Measurements from ENCODE around the gene DDT. TPM values are rescaled to one million over a fixed set of nuclear protein-coding genes. Genes with fewer than 3 reads are reported as not detected.

The DDT gene
- total RNA-seq (2022; extraction: Qiagen RNA extraction): 107 to 148 TPM (median 134 TPM) in 5 replicates

GRCh38 chr22:23974345-23974744 is at the start of gene DDT:
Gene DDT (minus strand): TSS chr22:23974441. CDS start chr22:23974414, 27 bp downstream.

GRCh38 chr22:24005201-24005600 is 31.0 kb upstream of the DDT start, which contains the start of gene GSTT4:
Gene GSTT4 (minus strand): TSS chr22:24005453. CDS start chr22:24005356, 97 bp downstream.

GRCh38 chr22:23979557-23980240 is 5.5 kb upstream of the DDT start, which contains the start of gene GSTT2:
Gene GSTT2 (plus strand): TSS chr22:23980134.

GRCh38 chr22:23966568-23966967 is 7.7 kb downstream of the DDT start, which contains the start of gene DDTL:
Gene DDTL (plus strand): TSS chr22:23966888. CDS start chr22:23966915, 27 bp downstream.

GRCh38 chr22:23961084-23961771 is 13.0 kb downstream of the DDT start, which contains the start of gene GSTT2B:
Gene GSTT2B (minus strand): TSS chr22:23961195. CDS start chr22:23961131, 64 bp downstream.

Other genes with a start within 250 kb of the DDT start
- 1.1 to 1.5 TPM (median 1.3 TPM) in 5 replicates for gene ZNF70, start 223.3 kb downstream of the DDT start, total RNA-seq (2022; extraction: Qiagen RNA extraction)
- 0.33 to 1.2 TPM (median 0.80 TPM) in 5 replicates for gene VPREB3, start 220.0 kb downstream of the DDT start, total RNA-seq (2022; extraction: Qiagen RNA extraction)
- not detected in 5 replicates for gene C22orf15, start 211.5 kb downstream of the DDT start, total RNA-seq (2022; extraction: Qiagen RNA extraction)
- gene CHCHD10, start 206.5 kb downstream of the DDT start, total RNA-seq (2022; extraction: Qiagen RNA extraction): 92.9 to 197 TPM (median 166 TPM) in 5 replicates
- 0.13 to 0.24 TPM (median 0.15 TPM) in 5 replicates for gene MMP11, start 201.6 kb downstream of the DDT start, total RNA-seq (2022; extraction: Qiagen RNA extraction)
- 49.6 to 56.0 TPM (median 54.7 TPM) in 5 replicates for gene SMARCB1, start 187.5 kb downstream of the DDT start, total RNA-seq (2022; extraction: Qiagen RNA extraction)
- gene DERL3, start 135.4 kb downstream of the DDT start, total RNA-seq (2022; extraction: Qiagen RNA extraction): 0.35 to 0.88 TPM (median 0.74 TPM) in 5 replicates
- 7.9 to 11.3 TPM (median 10.2 TPM) in 5 replicates for gene SLC2A11, start 116.6 kb downstream of the DDT start, total RNA-seq (2022; extraction: Qiagen RNA extraction)
- gene MIF, start 80.1 kb downstream of the DDT start, total RNA-seq (2022; extraction: Qiagen RNA extraction): 512 to 892 TPM (median 860 TPM) in 5 replicates
- 0.16 to 0.35 TPM (median 0.26 TPM) in 5 replicates for gene GSTT2B, start 13.2 kb downstream of the DDT start, total RNA-seq (2022; extraction: Qiagen RNA extraction)
- 1.4 to 2.3 TPM (median 1.6 TPM) in 5 replicates for gene DDTL, start 7.6 kb downstream of the DDT start, total RNA-seq (2022; extraction: Qiagen RNA extraction)
- gene GSTT2, start 5.7 kb upstream of the DDT start, total RNA-seq (2022; extraction: Qiagen RNA extraction): not detected in 5 replicates
- gene GSTT4, start 31.0 kb upstream of the DDT start, total RNA-seq (2022; extraction: Qiagen RNA extraction): not detected in 5 replicates
- 20.6 to 38.7 TPM (median 35.5 TPM) in 5 replicates for gene CABIN1, start 36.9 kb upstream of the DDT start, total RNA-seq (2022; extraction: Qiagen RNA extraction)
- gene SUSD2, start 207.0 kb upstream of the DDT start, total RNA-seq (2022; extraction: Qiagen RNA extraction): 54.7 to 85.3 TPM (median 83.8 TPM) in 5 replicates